Kidney epithelial cell (primary cell): Measurements from ENCODE around the gene OBSL1. TPM values are rescaled to one million over a fixed set of nuclear protein-coding genes. Genes with fewer than 3 reads are reported as not detected.

Source experiments
- DNase-seq: peaks from one replicate; pipeline ENCODE4 v3.0.0-alpha.2; 2010; ENCODE audit warnings: low read depth
- H3K27me3 ChIP-seq: 2 replicates; pipeline ENCODE4 v1.6.0; 2011; ENCODE audit warnings: low read length; ENCODE audit not compliant: control insufficient read depth, insufficient read depth
- H3K36me3 ChIP-seq: 2 replicates; pipeline ENCODE4 v1.5.1; 2011; ENCODE audit warnings: low read length; ENCODE audit not compliant: control insufficient read depth, insufficient read depth
- H3K4me3 ChIP-seq: 2 replicates; pipeline ENCODE4 v1.5.1; 2011; ENCODE audit warnings: low read depth, mild to moderate bottlenecking, control low read depth, low read length
- CTCF ChIP-seq: IDR thresholded peaks from 2 replicates; pipeline ENCODE4 v1.5.1; 2011; ENCODE audit warnings: mild to moderate bottlenecking, moderate library complexity, low read length, control low read depth, inconsistent platforms; ENCODE audit not compliant: insufficient read depth, poor library complexity, severe bottlenecking
- total RNA-seq: library from RNA; depleted of rRNA; stranded (reverse); fragments of >200 nt; gene quantifications from 2 replicates; pipeline ENCODE4 v1.2.3, GENCODE V29; 2015

OBSL1 gene
- total RNA-seq, 1 donor from 2014 or later, result 39.8 TPM

- TF ChIP-seq CTCF, result no peak
- H3K27me3 ChIP-seq, result peaks cover 84% of the 10 kb centered on the region
- no peak within 1 kb of the TSS for H3K4me3 ChIP-seq
- no peak for DNase-seq
- H3K36me3 ChIP-seq, result no peaks in the 10 kb centered on the region
These were observed 57.1 kb downstream of the OBSL1 start, which contains the start of gene ASIC4 for GRCh38 chr2:219514196-219514761. Gene ASIC4, plus strand, starts transcription at chr2:219514482. Its CDS starts 243 bp downstream, at chr2:219514725.

GRCh38 chr2:219513787-219514186 lies 57.6 kb downstream of the OBSL1 start:
- DNase-seq, result no peak
- H3K4me3 ChIP-seq, result no peak overlapping the region
- TF ChIP-seq CTCF, result no peak

GRCh38 chr2:219512524-219513216 lies 58.7 kb downstream of the OBSL1 start:
- no peak for DNase-seq
- Histone ChIP-seq H3K27me3 (peaks cover 81% of the 10 kb centered on the region), H3K36me3 (no peaks in the 10 kb centered on the region), H3K4me3 (no peak overlapping the region)
- TF ChIP-seq CTCF, result no peak

More at GRCh38 chr2:219513787-219514186, 57.6 kb downstream of the OBSL1 start:
- no peaks in the 10 kb centered on the region for H3K36me3 ChIP-seq
- peaks cover 89% of the 10 kb centered on the region for H3K27me3 ChIP-seq

GRCh38 chr2:219511547-219512325 lies 59.6 kb downstream of the OBSL1 start:
- no peak for DNase-seq
- Histone ChIP-seq H3K27me3 (peaks cover 73% of the 10 kb centered on the region), H3K36me3 (no peaks in the 10 kb centered on the region), H3K4me3 (no peak overlapping the region)
- TF ChIP-seq CTCF, result no peak

- DNase-seq, result no peak
- no peak overlapping the region for H3K4me3 ChIP-seq
- peaks cover 62% of the 10 kb centered on the region for H3K27me3 ChIP-seq
- no peak for TF ChIP-seq CTCF
- H3K36me3 ChIP-seq, result peaks cover 1% of the 10 kb centered on the region
These were observed 60.7 kb downstream of the OBSL1 start for GRCh38 chr2:219510512-219511135.
